NCI-H2227 (cell line): ENCODE data around the gene SLAIN2.
"Not testable (repeated sequence)": the region's sequence is repeated elsewhere in the genome, so short reads cannot be mapped to it uniquely, and the experiment has no call there.

Experiments
- DNase-seq: peaks from one replicate; lab custom pipeline; 2025; ENCODE audit not compliant: unreplicated experiment; lab: John Stamatoyannopoulos, UW

SLAIN2 gene

GRCh38 chr4:48340965-48341775 is at the start of gene SLAIN2:
Gene SLAIN2, plus strand, starts transcription at chr4:48341529. Its CDS starts 211 bp downstream, at chr4:48341740.
- DNase-seq = peak; percentile 99

GRCh38 chr4:48292218-48292790 is 49.0 kb upstream of the SLAIN2 start:
- DNase-seq = not testable (repeated sequence)

GRCh38 chr4:48295116-48295515 is 46.2 kb upstream of the SLAIN2 start:
- DNase-seq = no peak

- DNase-seq = no peak
Observed at GRCh38 chr4:48296365-48296764, 45.0 kb upstream of the SLAIN2 start.

- no peak for DNase-seq
Observed at GRCh38 chr4:48297256-48297846, 44.0 kb upstream of the SLAIN2 start.

GRCh38 chr4:48299560-48299959 is 41.8 kb upstream of the SLAIN2 start:
- DNase-seq = no peak

GRCh38 chr4:48300004-48300403 is 41.3 kb upstream of the SLAIN2 start:
- no peak for DNase-seq

GRCh38 chr4:48305508-48305907 is 35.8 kb upstream of the SLAIN2 start:
- DNase-seq = no peak

GRCh38 chr4:48307528-48307927 is 33.8 kb upstream of the SLAIN2 start:
- DNase-seq = no peak

- DNase-seq = no peak
Observed at GRCh38 chr4:48308901-48309300, 32.4 kb upstream of the SLAIN2 start.

GRCh38 chr4:48311896-48312295 is 29.4 kb upstream of the SLAIN2 start:
- DNase-seq = no peak

- not testable (repeated sequence) for DNase-seq
Observed at GRCh38 chr4:48314746-48315145, 26.6 kb upstream of the SLAIN2 start.

- peak; percentile 25 for DNase-seq
Observed at GRCh38 chr4:48315728-48316630, 25.4 kb upstream of the SLAIN2 start.

GRCh38 chr4:48321312-48321711 is 20.0 kb upstream of the SLAIN2 start:
- no peak for DNase-seq

- no peak for DNase-seq
Observed at GRCh38 chr4:48322063-48322462, 19.3 kb upstream of the SLAIN2 start.

- DNase-seq = no peak
Observed at GRCh38 chr4:48324281-48324680, 17.0 kb upstream of the SLAIN2 start.

- no peak for DNase-seq
Observed at GRCh38 chr4:48329193-48329592, 12.1 kb upstream of the SLAIN2 start.

GRCh38 chr4:48329976-48330375 is 11.4 kb upstream of the SLAIN2 start:
- no peak for DNase-seq

GRCh38 chr4:48331577-48332330 is 9.6 kb upstream of the SLAIN2 start:
- DNase-seq = no peak

- DNase-seq = no peak
Observed at GRCh38 chr4:48332661-48333060, 8.7 kb upstream of the SLAIN2 start.
